Duodenal mucosa (tissue), 2 donors: ENCODE data around the gene FRMD4B.
"Not testable (repeated sequence)": the region's sequence is repeated elsewhere in the genome, so short reads cannot be mapped to it uniquely, and the experiment has no call there.

ENCODE experiments used
- H3K27ac ChIP-seq: one replicate; pipeline ENCODE4 v1.7.0; 2013; ENCODE audit warnings: low read depth, low read length
- H3K27me3 ChIP-seq, 2 donors: one replicate each; pipeline ENCODE4 v1.7.0; 2013; ENCODE audit warnings: low read length in 2 of 2, control low read depth in 1 of 2; ENCODE audit not compliant: insufficient read depth in 2 of 2, control insufficient read depth in 1 of 2
- H3K36me3 ChIP-seq, 2 donors: one replicate each; pipeline ENCODE4 v1.7.0; 2013; ENCODE audit warnings: low read length in 2 of 2, control low read depth in 1 of 2; ENCODE audit not compliant: insufficient read depth in 2 of 2, control insufficient read depth in 1 of 2
- H3K4me1 ChIP-seq, 2 donors: one replicate each; pipeline ENCODE4 v1.7.0; 2013; ENCODE audit warnings: low read length in 2 of 2, control low read depth in 1 of 2; ENCODE audit not compliant: insufficient read depth in 2 of 2, control insufficient read depth in 1 of 2
- H3K4me3 ChIP-seq, 2 donors: one replicate each; pipeline ENCODE4 v1.7.0; 2013; ENCODE audit warnings: low read length in 2 of 2, low read depth in 1 of 2
- H3K9ac ChIP-seq, 2 donors: one replicate each; pipeline ENCODE4 v1.7.0; 2013; ENCODE audit warnings: low read length in 2 of 2, low read depth in 1 of 2
- H3K9me3 ChIP-seq, 2 donors: one replicate each; pipeline ENCODE4 v1.7.0; 2013; ENCODE audit warnings: low read length in 2 of 2, control low read depth in 1 of 2; ENCODE audit not compliant: control insufficient read depth in 1 of 2

The FRMD4B gene

GRCh38 chr3:69240651-69241568, 145.0 kb downstream of the FRMD4B start:
- no peak overlapping the region for H3K27ac ChIP-seq
- H3K4me1 ChIP-seq = peaks cover 1 to 5% of the 10 kb centered on the region in 2 donors
- H3K27me3 ChIP-seq = no peaks in the 10 kb centered on the region
- H3K9ac ChIP-seq = no peak overlapping the region
- H3K9me3 ChIP-seq = no peaks in the 10 kb centered on the region
- H3K4me3 ChIP-seq = no peak overlapping the region
- H3K36me3 ChIP-seq = no peaks in the 10 kb centered on the region

GRCh38 chr3:69239063-69239462, 146.8 kb downstream of the FRMD4B start:
- no peak overlapping the region for H3K4me3 ChIP-seq
- no peak overlapping the region for H3K9ac ChIP-seq
- no peaks in the 10 kb centered on the region for H3K27me3 ChIP-seq
- H3K27ac ChIP-seq = no peak overlapping the region
- H3K4me1 ChIP-seq = peaks cover 4 to 5% of the 10 kb centered on the region in 2 donors
- H3K36me3 ChIP-seq = no peaks in the 10 kb centered on the region
- H3K9me3 ChIP-seq = no peaks in the 10 kb centered on the region

GRCh38 chr3:69236812-69237707, 148.8 kb downstream of the FRMD4B start:
- no peaks in the 10 kb centered on the region for H3K9me3 ChIP-seq
- H3K9ac ChIP-seq = peak overlapping the region in 1 of 2 donors; percentile 50
- H3K27ac ChIP-seq = no peak overlapping the region
- peaks cover 5% of the 10 kb centered on the region in 2 donors for H3K4me1 ChIP-seq
- H3K36me3 ChIP-seq = no peaks in the 10 kb centered on the region
- peak overlapping the region; percentile 58 to 64 for H3K4me3 ChIP-seq
- no peaks in the 10 kb centered on the region for H3K27me3 ChIP-seq

GRCh38 chr3:69235882-69236281, 150.0 kb downstream of the FRMD4B start:
- H3K4me1 ChIP-seq = peaks cover 5 to 12% of the 10 kb centered on the region in 2 donors
- no peaks in the 10 kb centered on the region for H3K36me3 ChIP-seq
- no peaks in the 10 kb centered on the region for H3K9me3 ChIP-seq
- H3K27me3 ChIP-seq = no peaks in the 10 kb centered on the region
- no peak overlapping the region for H3K4me3 ChIP-seq
- no peak overlapping the region for H3K27ac ChIP-seq
- H3K9ac ChIP-seq = no peak overlapping the region

GRCh38 chr3:69235227-69235626, 150.7 kb downstream of the FRMD4B start:
- H3K9me3 ChIP-seq, H3K4me3 ChIP-seq, H3K9ac ChIP-seq, H3K36me3 ChIP-seq, H3K27me3 ChIP-seq, H3K27ac ChIP-seq: not testable (repeated sequence)
- peaks cover 5 to 12% of the 10 kb centered on the region in 2 donors for H3K4me1 ChIP-seq

GRCh38 chr3:69232482-69232881, 153.4 kb downstream of the FRMD4B start:
- H3K9ac ChIP-seq = no peak overlapping the region
- no peak overlapping the region for H3K27ac ChIP-seq

GRCh38 chr3:69231929-69232440, 153.9 kb downstream of the FRMD4B start:
- no peak overlapping the region for H3K4me3 ChIP-seq
- no peak overlapping the region for H3K9ac ChIP-seq
- peaks cover 4 to 12% of the 10 kb centered on the region in 2 donors for H3K4me1 ChIP-seq
- H3K9me3 ChIP-seq = no peaks in the 10 kb centered on the region
- no peak overlapping the region for H3K27ac ChIP-seq
- H3K27me3 ChIP-seq = no peaks in the 10 kb centered on the region
- H3K36me3 ChIP-seq = no peaks in the 10 kb centered on the region

More at GRCh38 chr3:69232482-69232881, 153.4 kb downstream of the FRMD4B start:
- Histone ChIP-seq H3K4me3 (no peak overlapping the region), H3K9me3 (no peaks in the 10 kb centered on the region), H3K4me1 (peaks cover 5 to 12% of the 10 kb centered on the region in 2 donors), H3K36me3 (no peaks in the 10 kb centered on the region), H3K27me3 (no peaks in the 10 kb centered on the region)

GRCh38 chr3:69226071-69226470, 159.8 kb downstream of the FRMD4B start:
- H3K9ac ChIP-seq = no peak overlapping the region
- H3K9me3 ChIP-seq = no peaks in the 10 kb centered on the region
- no peaks in the 10 kb centered on the region for H3K27me3 ChIP-seq
- H3K4me3 ChIP-seq = no peak overlapping the region
- no peaks in the 10 kb centered on the region for H3K4me1 ChIP-seq
- H3K36me3 ChIP-seq = peaks cover 0 to 11% of the 10 kb centered on the region in 2 donors
- H3K27ac ChIP-seq = no peak overlapping the region

GRCh38 chr3:69219101-69219708, 166.7 kb downstream of the FRMD4B start:
- H3K9ac ChIP-seq = no peak overlapping the region
- no peak overlapping the region for H3K27ac ChIP-seq
- H3K4me3 ChIP-seq = no peak overlapping the region
- H3K9me3 ChIP-seq = no peaks in the 10 kb centered on the region
- H3K4me1 ChIP-seq = no peaks in the 10 kb centered on the region
- H3K36me3 ChIP-seq = peaks cover 3 to 25% of the 10 kb centered on the region in 2 donors
- no peaks in the 10 kb centered on the region for H3K27me3 ChIP-seq
